Mesenchymal stem cell (in vitro differentiated cells and primary cell): Measurements from ENCODE around the gene MEF2C.

ENCODE experiments used
- DNase-seq: peaks from one replicate; pipeline ENCODE4 v3.0.0-alpha.2; 2013
- H2AFZ ChIP-seq: one replicate; pipeline ENCODE4 v1.6.1; 2013; ENCODE audit warnings: low read depth, mild to moderate bottlenecking, control low read depth, inconsistent platforms, low read length, moderate library complexity
- H2AK5ac ChIP-seq: 2 replicates; pipeline ENCODE4 v1.6.1; 2013; ENCODE audit warnings: low read length, moderate library complexity, mild to moderate bottlenecking, inconsistent platforms; ENCODE audit not compliant: severe bottlenecking
- H2BK120ac ChIP-seq: one replicate; pipeline ENCODE4 v1.6.1; 2013; ENCODE audit warnings: low read depth, mild to moderate bottlenecking, inconsistent platforms, low read length, moderate library complexity
- H2BK12ac ChIP-seq, 2 experiments: one replicate each; pipeline ENCODE4 v1.6.1; 2013; ENCODE audit warnings: inconsistent platforms in 2 of 2, low read length in 2 of 2, mild to moderate bottlenecking in 2 of 2, moderate library complexity in 2 of 2, control low read depth in 1 of 2
- H2BK15ac ChIP-seq: one replicate; pipeline ENCODE4 v1.6.1; 2013; ENCODE audit warnings: mild to moderate bottlenecking, low read depth, inconsistent platforms; ENCODE audit not compliant: poor library complexity, severe bottlenecking
- H2BK5ac ChIP-seq: 2 replicates; pipeline ENCODE4 v1.6.1; 2013; ENCODE audit warnings: low read depth, mild to moderate bottlenecking, low read length, control low read depth, inconsistent platforms; ENCODE audit not compliant: poor library complexity, severe bottlenecking
- H3K14ac ChIP-seq, 2 experiments: one replicate each; pipeline ENCODE4 v1.6.1; 2013; ENCODE audit warnings: inconsistent platforms in 2 of 2, low read length in 2 of 2, control low read depth in 1 of 2, mild to moderate bottlenecking in 1 of 2, moderate library complexity in 1 of 2
- H3K18ac ChIP-seq, 2 experiments: one replicate each; pipeline ENCODE4 v1.6.1; 2013; ENCODE audit warnings: inconsistent platforms in 2 of 2, low read length in 2 of 2, control low read depth in 1 of 2, low read depth in 1 of 2, mild to moderate bottlenecking in 1 of 2
- H3K23ac ChIP-seq, 2 experiments: one replicate each; pipeline ENCODE4 v1.6.1; 2013; ENCODE audit warnings: inconsistent platforms in 2 of 2, low read length in 2 of 2, mild to moderate bottlenecking in 2 of 2, moderate library complexity in 2 of 2, control low read depth in 1 of 2
- H3K27ac ChIP-seq: 2 replicates; pipeline ENCODE4 v1.5.1; 2013; ENCODE audit warnings: mild to moderate bottlenecking, moderate library complexity, low read length, control low read depth, inconsistent platforms; ENCODE audit not compliant: poor library complexity, severe bottlenecking
- H3K27me3 ChIP-seq, 2 experiments: 2 replicates each; pipeline versions ENCODE4 v1.6.1 to v1.7.0; 2013; ENCODE audit warnings: low read length in 2 of 2, mild to moderate bottlenecking in 2 of 2, moderate library complexity in 2 of 2, control low read depth in 1 of 2, inconsistent platforms in 1 of 2; ENCODE audit not compliant: control insufficient read depth in 1 of 2, insufficient read depth in 1 of 2
- H3K36me3 ChIP-seq, 2 experiments: 2 replicates each; pipeline versions ENCODE4 v1.6.1 to v1.7.0; 2013; ENCODE audit warnings: low read length in 2 of 2, control low read depth in 1 of 2, inconsistent platforms in 1 of 2, low read depth in 1 of 2, mild to moderate bottlenecking in 1 of 2; ENCODE audit not compliant: insufficient read depth in 2 of 2, control insufficient read depth in 1 of 2
- H3K4ac ChIP-seq, 2 experiments: one replicate each; pipeline ENCODE4 v1.6.1; 2013; ENCODE audit warnings: inconsistent platforms in 2 of 2, low read length in 2 of 2, mild to moderate bottlenecking in 2 of 2, moderate library complexity in 2 of 2, control low read depth in 1 of 2, low read depth in 1 of 2
- H3K4me1 ChIP-seq: 2 replicates; pipeline ENCODE4 v1.6.1; 2013; ENCODE audit warnings: low read depth, low read length, control low read depth; ENCODE audit not compliant: control insufficient read depth, insufficient read depth
- H3K4me2 ChIP-seq: 2 replicates; pipeline ENCODE4 v1.6.1; 2013; ENCODE audit warnings: low read length, mild to moderate bottlenecking, inconsistent platforms; ENCODE audit not compliant: poor library complexity, severe bottlenecking
- H3K4me3 ChIP-seq, 2 experiments: 2 replicates each; pipeline versions ENCODE4 v1.5.1 to v1.7.0; 2013; ENCODE audit warnings: low read length in 2 of 2, mild to moderate bottlenecking in 2 of 2, control low read depth in 1 of 2, low read depth in 1 of 2; ENCODE audit not compliant: insufficient read depth in 1 of 2
- H3K79me1 ChIP-seq: replicated peaks from 2 replicates; pipeline ENCODE4 v1.6.1; 2013; ENCODE audit warnings: mild to moderate bottlenecking, control low read depth, low read length, inconsistent platforms; ENCODE audit not compliant: poor library complexity, severe bottlenecking
- H3K9ac ChIP-seq: 2 replicates; pipeline ENCODE4 v1.7.0; 2013; ENCODE audit warnings: mild to moderate bottlenecking, low read length, moderate library complexity
- H3K9me3 ChIP-seq: 2 replicates; pipeline ENCODE4 v1.7.0; 2013; ENCODE audit warnings: mild to moderate bottlenecking, low read length; ENCODE audit not compliant: control insufficient read depth
- H4K8ac ChIP-seq: one replicate; pipeline ENCODE4 v1.6.1; 2013; ENCODE audit warnings: inconsistent platforms, mild to moderate bottlenecking, low read length, moderate library complexity
- H4K91ac ChIP-seq: one replicate; pipeline ENCODE4 v1.6.1; 2013; ENCODE audit warnings: mild to moderate bottlenecking, low read length, inconsistent platforms
- WGBS: methylation state at CpG from one replicate; pipeline ENCODE4 v1.1.7; 2013; ENCODE audit warnings: mixed read lengths; 5-methylcytosine and 5-hydroxymethylcytosine counted together

MEF2C gene

DNA sequence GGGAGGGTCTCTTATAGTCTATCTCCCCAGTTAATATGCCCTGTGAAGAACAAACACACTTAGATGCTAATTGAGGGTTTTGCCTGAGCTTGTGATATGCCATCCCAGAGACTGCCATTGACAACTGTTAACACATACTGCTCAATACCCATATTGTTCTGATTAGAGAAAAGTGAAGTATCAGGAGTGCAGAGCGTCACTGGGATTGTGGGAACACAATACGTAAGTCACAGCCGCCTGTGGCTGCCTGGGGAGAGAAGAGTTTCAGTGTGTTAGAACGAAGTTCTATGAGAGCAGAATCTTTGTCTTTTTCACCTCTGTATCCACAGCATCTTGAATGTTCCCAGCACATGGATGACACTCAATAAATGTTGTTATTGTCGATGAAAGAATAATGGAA lies 110.2 kb downstream of the MEF2C start:
- Histone ChIP-seq H2BK12ac (no peak overlapping the region), H2BK5ac (no peak overlapping the region), H2AK5ac (no peak overlapping the region), H4K8ac (no peak overlapping the region), H3K9ac (no peak overlapping the region), H2AFZ (no peak overlapping the region), H3K4me1 (no peaks in the 10 kb centered on the region), H3K9me3 (no peaks in the 10 kb centered on the region), H4K91ac (no peak overlapping the region), H3K18ac (no peak overlapping the region), H2BK15ac (no peak overlapping the region), H3K14ac (no peak overlapping the region), H2BK120ac (no peak overlapping the region), H3K23ac (no peak overlapping the region), H3K4me3 (no peak overlapping the region), H3K4ac (no peak overlapping the region), H3K27me3 (no peaks in the 10 kb centered on the region), H3K27ac (no peak overlapping the region), H3K36me3 (no peaks in the 10 kb centered on the region), H3K4me2 (no peak overlapping the region), H3K79me1 (no peaks in the 10 kb centered on the region)
- no peak for DNase-seq
- 90% methylated on average over 4 of the region's 5 CpGs for WGBS

GRCh38 chr5:88772047-88772446 lies 110.9 kb downstream of the MEF2C start:
- no peak overlapping the region for H2AFZ ChIP-seq
- H3K9ac ChIP-seq: no peak overlapping the region
- no peak overlapping the region for H3K27ac ChIP-seq
- no peak overlapping the region for H4K8ac ChIP-seq
- H2BK5ac ChIP-seq: no peak overlapping the region
- WGBS: 95% methylated on average over 3 of the region's 3 CpGs
- H2BK15ac ChIP-seq: no peak overlapping the region
- no peak overlapping the region for H2AK5ac ChIP-seq
- no peak overlapping the region for H3K4me2 ChIP-seq
- H3K23ac ChIP-seq: no peak overlapping the region
- no peaks in the 10 kb centered on the region for H3K79me1 ChIP-seq
- H3K27me3 ChIP-seq: no peaks in the 10 kb centered on the region
- H3K9me3 ChIP-seq: no peaks in the 10 kb centered on the region
- H3K4ac ChIP-seq: no peak overlapping the region
- no peak overlapping the region for H2BK12ac ChIP-seq
- no peak overlapping the region for H3K14ac ChIP-seq
- no peak overlapping the region for H2BK120ac ChIP-seq
- H3K4me3 ChIP-seq: no peak overlapping the region
- no peaks in the 10 kb centered on the region for H3K4me1 ChIP-seq
- H3K36me3 ChIP-seq: no peaks in the 10 kb centered on the region
- no peak overlapping the region for H4K91ac ChIP-seq
- DNase-seq: no peak
- no peak overlapping the region for H3K18ac ChIP-seq

GRCh38 chr5:88770276-88771257 lies 112.4 kb downstream of the MEF2C start:
- Histone ChIP-seq H3K4me2 (no peak overlapping the region), H3K36me3 (no peaks in the 10 kb centered on the region), H3K23ac (no peak overlapping the region), H3K18ac (no peak overlapping the region), H3K14ac (no peak overlapping the region), H3K79me1 (no peaks in the 10 kb centered on the region), H3K9me3 (no peaks in the 10 kb centered on the region), H3K4ac (no peak overlapping the region), H4K91ac (no peak overlapping the region), H2BK5ac (no peak overlapping the region), H2AK5ac (no peak overlapping the region), H4K8ac (no peak overlapping the region), H3K27me3 (no peaks in the 10 kb centered on the region), H2BK15ac (no peak overlapping the region), H3K4me1 (no peaks in the 10 kb centered on the region), H3K27ac (no peak overlapping the region), H2AFZ (no peak overlapping the region), H3K9ac (no peak overlapping the region), H2BK12ac (no peak overlapping the region), H2BK120ac (no peak overlapping the region), H3K4me3 (no peak overlapping the region)
- no peak for DNase-seq
- WGBS: 98% methylated on average over 7 of the region's 8 CpGs

GRCh38 chr5:88769165-88769564 lies 113.8 kb downstream of the MEF2C start:
- Histone ChIP-seq H2BK120ac (no peak overlapping the region), H3K23ac (no peak overlapping the region), H3K18ac (no peak overlapping the region), H3K4ac (no peak overlapping the region), H3K36me3 (no peaks in the 10 kb centered on the region), H2AK5ac (no peak overlapping the region), H2BK12ac (no peak overlapping the region), H2BK5ac (no peak overlapping the region), H3K4me2 (no peak overlapping the region), H2AFZ (no peak overlapping the region), H3K79me1 (no peaks in the 10 kb centered on the region), H3K4me3 (peak overlapping the region in 1 of 2 experiments; percentile 27), H3K27ac (no peak overlapping the region), H4K8ac (no peak overlapping the region), H3K9me3 (no peaks in the 10 kb centered on the region), H3K27me3 (no peaks in the 10 kb centered on the region), H2BK15ac (no peak overlapping the region), H3K14ac (no peak overlapping the region), H3K4me1 (no peaks in the 10 kb centered on the region), H4K91ac (no peak overlapping the region), H3K9ac (no peak overlapping the region)
- no peak for DNase-seq
- WGBS: 60% methylated on average over 3 of the region's 3 CpGs
